GM12874 (cell line): Measurements from ENCODE around the gene TMTC2.

Experiments
- TF ChIP-seq, protein P1 (sequence below): IDR thresholded peaks from 2 replicates; pipeline ENCODE4 v1.5.1; 2011; ENCODE audit warnings: low read depth, mild to moderate bottlenecking, control low read depth, low read length, moderate library complexity; ENCODE audit not compliant: insufficient read depth

Gene TMTC2

GRCh38 chr12:82867762-82868500 is 181.2 kb downstream of the TMTC2 start:
- TF ChIP-seq, protein P1, sequence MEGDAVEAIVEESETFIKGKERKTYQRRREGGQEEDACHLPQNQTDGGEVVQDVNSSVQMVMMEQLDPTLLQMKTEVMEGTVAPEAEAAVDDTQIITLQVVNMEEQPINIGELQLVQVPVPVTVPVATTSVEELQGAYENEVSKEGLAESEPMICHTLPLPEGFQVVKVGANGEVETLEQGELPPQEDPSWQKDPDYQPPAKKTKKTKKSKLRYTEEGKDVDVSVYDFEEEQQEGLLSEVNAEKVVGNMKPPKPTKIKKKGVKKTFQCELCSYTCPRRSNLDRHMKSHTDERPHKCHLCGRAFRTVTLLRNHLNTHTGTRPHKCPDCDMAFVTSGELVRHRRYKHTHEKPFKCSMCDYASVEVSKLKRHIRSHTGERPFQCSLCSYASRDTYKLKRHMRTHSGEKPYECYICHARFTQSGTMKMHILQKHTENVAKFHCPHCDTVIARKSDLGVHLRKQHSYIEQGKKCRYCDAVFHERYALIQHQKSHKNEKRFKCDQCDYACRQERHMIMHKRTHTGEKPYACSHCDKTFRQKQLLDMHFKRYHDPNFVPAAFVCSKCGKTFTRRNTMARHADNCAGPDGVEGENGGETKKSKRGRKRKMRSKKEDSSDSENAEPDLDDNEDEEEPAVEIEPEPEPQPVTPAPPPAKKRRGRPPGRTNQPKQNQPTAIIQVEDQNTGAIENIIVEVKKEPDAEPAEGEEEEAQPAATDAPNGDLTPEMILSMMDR: no peak

DNA sequence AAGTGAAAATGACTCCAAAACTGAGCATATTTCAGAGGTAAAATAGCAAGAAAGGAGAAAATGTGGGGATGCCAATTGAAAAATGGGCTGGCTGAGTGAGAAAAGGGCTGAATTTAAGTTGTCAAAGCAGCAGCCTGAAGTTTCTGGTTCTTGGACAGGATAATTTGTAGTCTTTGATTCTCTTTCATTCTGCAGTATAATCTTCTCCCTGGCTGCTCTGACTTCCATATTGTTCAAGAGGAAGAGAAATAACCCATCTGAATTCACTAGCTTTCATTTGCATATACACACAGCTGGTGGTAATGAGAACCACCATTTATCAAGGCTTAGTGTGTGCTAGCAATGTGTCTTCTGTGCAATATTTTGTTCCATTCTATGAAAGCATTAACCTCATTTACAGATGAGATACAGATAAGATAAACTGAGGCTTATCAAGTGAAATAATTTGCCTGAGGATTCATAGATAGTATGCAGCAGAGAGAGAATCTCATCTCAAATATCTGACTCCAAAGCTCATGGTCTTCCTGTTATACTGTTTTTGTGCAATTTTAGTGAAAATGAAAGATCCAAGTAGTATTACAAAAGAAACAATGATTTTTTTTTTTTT is 184.2 kb downstream of the TMTC2 start:
- TF ChIP-seq, protein P1: no peak

DNA sequence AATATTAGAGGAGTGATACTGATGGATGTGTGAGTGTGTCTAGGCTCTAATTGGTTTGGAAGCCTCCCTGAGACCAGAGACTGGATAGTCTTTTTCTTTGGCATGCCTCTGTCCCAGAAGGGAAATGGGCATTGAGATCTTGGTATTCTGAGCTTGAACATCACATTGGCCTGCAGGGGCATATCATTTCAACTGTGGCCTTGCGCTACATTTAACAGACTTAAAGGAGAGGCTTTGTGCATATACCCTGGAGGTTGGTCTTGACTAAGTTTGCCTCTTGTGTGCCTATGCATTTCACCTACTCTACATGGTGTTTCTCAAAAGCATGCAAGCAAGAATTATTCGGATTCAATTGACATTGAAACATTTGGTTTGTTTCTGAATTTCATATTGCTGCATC is 185.4 kb downstream of the TMTC2 start:
- TF ChIP-seq, protein P1: no peak

DNA sequence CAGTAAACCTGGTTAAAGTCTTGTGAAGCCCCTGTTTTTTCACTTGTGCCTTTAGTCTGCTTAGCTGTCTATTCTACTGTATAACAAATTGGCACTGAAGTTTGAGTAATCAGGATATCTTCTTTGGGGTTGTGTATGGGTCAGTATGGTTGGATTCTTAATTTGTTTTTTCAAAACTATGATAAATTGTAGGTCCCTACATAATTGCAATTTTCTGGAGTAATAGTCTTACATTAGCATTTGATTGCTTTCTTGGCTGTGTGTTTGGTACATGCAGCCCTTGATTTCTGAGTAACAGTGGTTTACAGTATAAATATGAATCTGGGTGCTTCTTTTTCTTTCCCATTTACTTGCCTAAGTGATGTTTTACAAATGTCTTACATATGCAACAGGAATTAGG is 186.6 kb downstream of the TMTC2 start:
- TF ChIP-seq, protein P1: no peak

- TF ChIP-seq, protein P1: no peak
These were observed 187.2 kb downstream of the TMTC2 start for GRCh38 chr12:82873951-82874350.

GRCh38 chr12:82874945-82875344 is 188.2 kb downstream of the TMTC2 start:
- TF ChIP-seq, protein P1: no peak

DNA sequence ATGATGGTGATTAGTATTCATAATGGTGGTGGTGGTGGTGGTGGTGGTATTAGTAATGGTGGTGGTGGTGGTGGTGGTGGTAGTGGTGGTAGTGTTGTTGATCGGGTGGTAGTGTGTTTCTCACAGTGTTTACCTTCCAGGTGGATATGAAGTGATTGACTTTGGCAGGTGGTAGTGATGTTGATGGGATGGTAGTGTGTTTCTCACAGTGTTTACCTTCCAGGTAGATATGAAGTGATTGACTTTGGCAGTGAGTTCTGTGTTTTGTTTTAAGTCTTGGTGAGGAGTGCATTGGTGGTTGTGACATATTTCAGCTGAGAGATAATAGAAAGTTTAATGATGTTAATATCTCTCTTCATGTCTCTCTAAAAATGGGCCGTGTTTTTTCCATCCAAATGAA is 189.4 kb downstream of the TMTC2 start:
- TF ChIP-seq, protein P1: no peak
